Upper lobe of right lung (tissue), 1 donor: ENCODE results near the gene HSD17B8. TPM values are rescaled to one million over a fixed set of nuclear protein-coding genes. Genes with fewer than 3 reads are reported as not detected.
A peak's percentile ranks its signal among the peaks of the same experiment; 100 is the strongest.

Experiments
- ATAC-seq: fragments of 200-7000 bp; cut with Tn5 transposase; one replicate; pipeline ENCODE4 v1.9.1; 2020; ENCODE audit warnings: mild to moderate bottlenecking, moderate library complexity
- DNase-seq: peaks from one replicate; pipeline ENCODE4 v3.0.0-alpha.2; 2020
- H3K27ac ChIP-seq: fragments of 200-600 bp; one replicate; pipeline ENCODE4 v1.8.0; 2022
- H3K27me3 ChIP-seq: fragments of 200-600 bp; one replicate; pipeline ENCODE4 v1.8.0; 2022; ENCODE audit warnings: mild to moderate bottlenecking
- H3K36me3 ChIP-seq: fragments of 200-600 bp; one replicate; pipeline ENCODE4 v1.8.0; 2022
- H3K4me1 ChIP-seq: fragments of 200-600 bp; one replicate; pipeline ENCODE4 v1.8.0; 2022
- H3K4me3 ChIP-seq: fragments of 200-600 bp; one replicate; pipeline ENCODE4 v1.8.0; 2022; ENCODE audit warnings: mild to moderate bottlenecking
- H3K9me3 ChIP-seq: fragments of 200-600 bp; one replicate; pipeline ENCODE4 v1.8.0; 2022
- intact Hi-C: fragments of 100-400 bp; cut with DNase I; formaldehyde crosslinking; loops from one replicate; pipeline ENCODE4 v1.11.0; 2022
- total RNA-seq: library from RNA; stranded (reverse); fragmentation: NEBNext Ultra II Directional; extraction: Animal tissue kit (Norgen Biotek cat#: 25700); gene quantifications from one replicate; pipeline ENCODE4 v1.2.1, GENCODE V29; 2021
- TF ChIP-seq, protein P1 (sequence below): fragments of 200-600 bp; IDR thresholded peaks from one replicate; pipeline ENCODE4 v1.8.0; 2022; ENCODE audit warnings: antibody characterized with exemption
- donor health status: DM: no; HTN: yes; CAD: no; lungs with severe emphysema.

The HSD17B8 gene
- total RNA-seq, 1 donor from 2014 or later, result 14.7 TPM

DNA sequence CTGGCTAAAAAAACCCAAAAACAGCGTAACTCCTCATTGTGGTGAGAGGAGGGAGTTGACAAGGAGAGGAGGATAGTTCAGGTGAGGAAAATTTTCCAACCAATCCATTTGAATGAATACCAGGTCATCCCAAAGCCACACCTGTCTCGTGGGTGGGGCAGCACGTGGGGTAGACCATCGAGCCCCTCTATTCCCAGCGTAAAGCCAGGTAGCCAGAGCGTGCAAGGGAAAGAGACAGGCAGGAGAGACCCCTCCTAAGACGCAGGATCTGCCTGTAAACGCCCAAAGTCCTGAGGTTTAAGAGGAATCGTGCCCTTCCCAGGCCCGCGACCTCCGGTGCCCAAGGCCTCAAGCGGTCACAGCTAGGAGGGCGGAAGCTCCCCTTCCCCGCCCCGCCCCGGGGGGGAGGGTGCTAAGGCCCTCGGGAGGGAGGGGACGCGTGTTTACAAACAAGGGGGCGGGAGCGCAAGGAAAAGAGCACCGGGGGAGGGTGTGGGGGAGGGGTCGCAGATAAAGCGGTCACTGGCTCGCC lies 4.7 kb upstream of the HSD17B8 start:
- peak overlapping the region; percentile 97 for H3K27ac ChIP-seq
- intact Hi-C loops, result no loop called here
- DNase-seq (peak; percentile 90), ATAC-seq (peak; percentile 62)
- peak overlapping the region; percentile 79 for H3K4me3 ChIP-seq
- TF ChIP-seq, protein P1, sequence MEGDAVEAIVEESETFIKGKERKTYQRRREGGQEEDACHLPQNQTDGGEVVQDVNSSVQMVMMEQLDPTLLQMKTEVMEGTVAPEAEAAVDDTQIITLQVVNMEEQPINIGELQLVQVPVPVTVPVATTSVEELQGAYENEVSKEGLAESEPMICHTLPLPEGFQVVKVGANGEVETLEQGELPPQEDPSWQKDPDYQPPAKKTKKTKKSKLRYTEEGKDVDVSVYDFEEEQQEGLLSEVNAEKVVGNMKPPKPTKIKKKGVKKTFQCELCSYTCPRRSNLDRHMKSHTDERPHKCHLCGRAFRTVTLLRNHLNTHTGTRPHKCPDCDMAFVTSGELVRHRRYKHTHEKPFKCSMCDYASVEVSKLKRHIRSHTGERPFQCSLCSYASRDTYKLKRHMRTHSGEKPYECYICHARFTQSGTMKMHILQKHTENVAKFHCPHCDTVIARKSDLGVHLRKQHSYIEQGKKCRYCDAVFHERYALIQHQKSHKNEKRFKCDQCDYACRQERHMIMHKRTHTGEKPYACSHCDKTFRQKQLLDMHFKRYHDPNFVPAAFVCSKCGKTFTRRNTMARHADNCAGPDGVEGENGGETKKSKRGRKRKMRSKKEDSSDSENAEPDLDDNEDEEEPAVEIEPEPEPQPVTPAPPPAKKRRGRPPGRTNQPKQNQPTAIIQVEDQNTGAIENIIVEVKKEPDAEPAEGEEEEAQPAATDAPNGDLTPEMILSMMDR, result no peak
- H3K4me1 ChIP-seq, result peaks cover 45% of the 10 kb centered on the region
- no peaks in the 10 kb centered on the region for H3K27me3 ChIP-seq
- peaks cover 50% of the 10 kb centered on the region for H3K36me3 ChIP-seq
- no peaks in the 10 kb centered on the region for H3K9me3 ChIP-seq

DNA sequence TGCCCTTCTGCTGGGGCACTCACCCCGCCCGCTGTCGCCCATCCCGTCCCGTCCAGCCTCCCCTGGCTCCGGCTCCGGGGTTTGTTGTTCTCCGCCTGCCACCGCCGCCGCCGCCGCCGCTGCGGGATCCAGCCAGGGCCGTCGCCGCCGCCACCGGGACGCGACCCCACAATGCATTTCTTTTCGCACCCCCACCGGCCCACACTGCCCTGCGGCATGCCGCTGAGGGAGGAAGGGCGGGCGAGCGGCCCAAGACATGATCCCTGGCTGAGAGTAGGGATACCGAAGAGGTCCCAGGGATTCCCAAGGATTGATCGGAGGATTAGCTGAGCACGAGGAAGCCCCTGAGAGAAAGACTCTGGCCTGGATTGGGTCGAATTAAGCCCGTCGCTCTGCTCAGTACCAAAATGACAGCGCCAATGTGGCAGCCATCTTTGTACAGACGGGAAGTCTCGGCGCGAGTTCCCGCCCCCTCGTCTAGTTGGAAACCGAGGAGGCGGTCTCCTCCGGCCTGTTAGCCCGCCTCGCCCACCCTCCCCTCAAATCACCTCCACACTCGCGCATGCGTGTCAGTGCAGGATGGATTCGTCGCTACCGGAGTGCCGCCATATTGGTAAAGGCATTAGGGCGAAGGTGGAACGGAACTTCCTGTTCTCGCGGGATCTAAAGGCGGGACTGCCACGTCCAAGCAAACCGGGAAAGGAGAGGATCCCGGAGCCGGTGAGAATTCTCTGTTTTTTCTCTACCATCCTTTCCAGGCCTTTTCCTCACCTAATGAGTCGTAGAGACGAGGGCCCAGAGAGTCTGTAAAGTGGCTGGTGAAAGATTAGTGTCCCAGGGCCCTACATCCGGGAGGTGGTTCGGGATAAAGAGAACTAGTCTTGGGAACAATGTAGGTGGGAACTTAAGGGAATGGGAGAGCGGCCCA lies 4.0 kb upstream of the HSD17B8 start, which contains the start of the genes RXRB and SLC39A7:
TSS of gene RXRB (minus strand) at position 447 of the 928 bp plus-strand sequence. CDS start at position 258, 189 bp downstream.
TSS of gene SLC39A7 (plus strand) at position 649 of the 928 bp plus-strand sequence. CDS start 379 bp downstream, outside the sequence.
- TF ChIP-seq, protein P1, result no peak
- Histone ChIP-seq H3K4me1 (peaks cover 52% of the 10 kb centered on the region), H3K9me3 (no peaks in the 10 kb centered on the region), H3K27me3 (no peaks in the 10 kb centered on the region), H3K36me3 (peaks cover 43% of the 10 kb centered on the region), H3K4me3 (peak within 1 kb of the TSS; percentile 79), H3K27ac (peak within 1 kb of the TSS; percentile 97)
- DNase-seq, result peak; percentile 99
- intact Hi-C loops, result no loop called here
- ATAC-seq, result peak; percentile 83

DNA sequence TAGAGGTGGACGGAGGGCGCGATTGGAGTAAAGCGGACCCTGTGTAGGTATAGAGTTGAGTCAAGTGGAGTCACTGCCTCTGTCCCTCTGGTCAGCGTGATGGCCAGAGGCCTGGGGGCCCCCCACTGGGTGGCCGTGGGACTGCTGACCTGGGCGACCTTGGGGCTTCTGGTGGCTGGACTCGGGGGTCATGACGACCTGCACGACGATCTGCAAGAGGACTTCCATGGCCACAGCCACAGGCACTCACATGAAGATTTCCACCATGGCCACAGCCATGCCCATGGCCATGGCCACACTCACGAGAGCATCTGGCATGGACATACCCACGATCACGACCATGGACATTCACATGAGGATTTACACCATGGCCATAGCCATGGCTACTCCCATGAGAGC lies 3.3 kb upstream of the HSD17B8 start:
- Histone ChIP-seq H3K36me3 (peaks cover 36% of the 10 kb centered on the region), H3K4me1 (peaks cover 54% of the 10 kb centered on the region), H3K4me3 (peak overlapping the region; percentile 79), H3K9me3 (no peaks in the 10 kb centered on the region), H3K27me3 (no peaks in the 10 kb centered on the region), H3K27ac (peak overlapping the region; percentile 97)
- TF ChIP-seq, protein P1, result peak; percentile 14
- ATAC-seq (peak; percentile 0), DNase-seq (no peak)
- intact Hi-C loops, result no loop called here

DNA sequence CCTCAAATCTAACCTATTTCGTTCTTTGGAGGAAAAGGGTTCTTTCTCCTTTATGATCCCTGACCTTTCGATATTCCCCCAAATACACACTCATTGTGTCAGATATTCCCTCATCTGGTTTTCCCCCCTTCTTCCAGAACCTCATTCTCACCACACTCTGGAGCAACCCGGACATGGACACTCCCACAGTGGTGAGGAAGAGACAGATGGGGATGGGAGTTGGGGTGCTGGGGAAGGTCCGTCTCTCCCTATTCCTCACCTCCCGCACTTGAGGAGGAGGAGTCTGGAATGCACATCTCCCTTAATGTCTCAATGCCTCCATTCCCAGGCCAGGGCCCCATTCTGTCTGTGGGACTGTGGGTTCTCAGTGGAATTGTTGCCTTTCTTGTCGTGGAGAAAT lies 2.5 kb upstream of the HSD17B8 start:
- DNase-seq (no peak), ATAC-seq (no peak)
- Histone ChIP-seq H3K27ac (no peak overlapping the region), H3K4me3 (peak overlapping the region; percentile 79), H3K36me3 (peaks cover 28% of the 10 kb centered on the region), H3K9me3 (no peaks in the 10 kb centered on the region), H3K27me3 (no peaks in the 10 kb centered on the region), H3K4me1 (peaks cover 53% of the 10 kb centered on the region)
- TF ChIP-seq, protein P1, result no peak
- intact Hi-C loops, result no loop called here

DNA sequence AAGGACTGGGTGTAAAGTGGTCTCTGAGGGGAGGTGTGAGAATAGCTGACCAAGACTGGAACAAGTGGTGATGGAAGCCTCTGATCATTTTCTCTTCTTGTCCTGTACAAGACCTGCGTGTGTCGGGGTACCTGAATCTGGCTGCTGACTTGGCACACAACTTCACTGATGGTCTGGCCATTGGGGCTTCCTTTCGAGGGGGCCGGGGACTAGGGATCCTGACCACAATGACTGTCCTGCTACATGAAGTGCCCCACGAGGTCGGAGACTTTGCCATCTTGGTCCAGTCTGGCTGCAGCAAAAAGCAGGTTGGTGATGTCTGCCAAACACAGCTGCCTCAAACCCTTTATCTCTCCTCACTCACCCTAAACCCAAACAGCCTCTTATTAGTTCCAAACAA lies 1.7 kb upstream of the HSD17B8 start:
- TF ChIP-seq, protein P1, result no peak
- intact Hi-C loops, result no loop called here
- Histone ChIP-seq H3K36me3 (peaks cover 23% of the 10 kb centered on the region), H3K9me3 (no peaks in the 10 kb centered on the region), H3K4me1 (peaks cover 48% of the 10 kb centered on the region), H3K27me3 (no peaks in the 10 kb centered on the region), H3K27ac (no peak overlapping the region), H3K4me3 (no peak overlapping the region)
- DNase-seq (no peak), ATAC-seq (no peak)
